B cell (primary cell): ENCODE measurements around the gene RARA.

Source experiments
- EZH2 ChIP-seq: IDR thresholded peaks from 2 replicates; pipeline ENCODE4 v1.6.1; 2012; ENCODE audit warnings: borderline replicate concordance, low read depth, mild to moderate bottlenecking, moderate library complexity, low read length; ENCODE audit not compliant: insufficient read depth, poor library complexity, severe bottlenecking
- TF ChIP-seq, protein P1 (sequence below): fragments of 200-600 bp; IDR thresholded peaks from one replicate; pipeline ENCODE4 v1.8.0; 2022; ENCODE audit warnings: antibody characterized with exemption, mild to moderate bottlenecking

DNA sequence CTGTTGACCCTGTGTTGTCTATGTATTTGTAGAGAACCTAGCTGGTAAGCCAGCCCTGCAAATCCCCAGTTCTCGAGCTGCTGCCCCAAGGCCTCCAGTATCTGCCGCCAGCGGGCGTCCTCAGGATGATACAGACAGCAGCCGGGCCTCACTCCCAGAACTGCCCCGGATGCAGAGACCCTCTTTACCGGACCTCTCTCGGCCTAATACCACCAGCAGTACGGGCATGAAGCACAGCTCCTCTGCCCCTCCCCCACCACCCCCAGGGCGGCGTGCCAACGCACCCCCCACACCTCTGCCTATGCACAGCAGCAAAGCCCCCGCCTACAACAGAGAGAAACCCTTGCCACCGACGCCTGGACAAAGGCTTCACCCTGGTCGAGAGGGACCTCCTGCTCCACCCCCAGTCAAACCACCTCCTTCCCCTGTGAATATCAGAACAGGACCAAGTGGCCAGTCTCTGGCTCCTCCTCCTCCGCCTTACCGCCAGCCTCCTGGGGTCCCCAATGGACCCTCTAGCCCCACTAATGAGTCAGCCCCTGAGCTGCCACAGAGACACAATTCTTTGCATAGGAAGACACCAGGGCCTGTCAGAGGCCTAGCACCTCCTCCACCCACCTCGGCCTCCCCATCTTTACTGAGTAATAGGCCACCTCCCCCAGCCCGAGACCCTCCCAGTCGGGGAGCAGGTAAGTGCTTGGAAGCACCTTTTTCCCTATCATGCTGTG lies 44.4 kb upstream of the RARA start:
- TF ChIP-seq EZH2 = no peak
- TF ChIP-seq, protein P1, sequence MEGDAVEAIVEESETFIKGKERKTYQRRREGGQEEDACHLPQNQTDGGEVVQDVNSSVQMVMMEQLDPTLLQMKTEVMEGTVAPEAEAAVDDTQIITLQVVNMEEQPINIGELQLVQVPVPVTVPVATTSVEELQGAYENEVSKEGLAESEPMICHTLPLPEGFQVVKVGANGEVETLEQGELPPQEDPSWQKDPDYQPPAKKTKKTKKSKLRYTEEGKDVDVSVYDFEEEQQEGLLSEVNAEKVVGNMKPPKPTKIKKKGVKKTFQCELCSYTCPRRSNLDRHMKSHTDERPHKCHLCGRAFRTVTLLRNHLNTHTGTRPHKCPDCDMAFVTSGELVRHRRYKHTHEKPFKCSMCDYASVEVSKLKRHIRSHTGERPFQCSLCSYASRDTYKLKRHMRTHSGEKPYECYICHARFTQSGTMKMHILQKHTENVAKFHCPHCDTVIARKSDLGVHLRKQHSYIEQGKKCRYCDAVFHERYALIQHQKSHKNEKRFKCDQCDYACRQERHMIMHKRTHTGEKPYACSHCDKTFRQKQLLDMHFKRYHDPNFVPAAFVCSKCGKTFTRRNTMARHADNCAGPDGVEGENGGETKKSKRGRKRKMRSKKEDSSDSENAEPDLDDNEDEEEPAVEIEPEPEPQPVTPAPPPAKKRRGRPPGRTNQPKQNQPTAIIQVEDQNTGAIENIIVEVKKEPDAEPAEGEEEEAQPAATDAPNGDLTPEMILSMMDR = no peak
